ENCODE data around the gene SCLY. TPM values are rescaled to one million over a fixed set of nuclear protein-coding genes. Genes with fewer than 3 reads are reported as not detected.
"Not testable (repeated sequence)": the region's sequence is repeated elsewhere in the genome, so short reads cannot be mapped to it uniquely, and the experiment has no call there.

Gene SCLY
- total RNA-seq, 2 donors from 2014 or later, result 12.8 to 14.2 TPM

DNA sequence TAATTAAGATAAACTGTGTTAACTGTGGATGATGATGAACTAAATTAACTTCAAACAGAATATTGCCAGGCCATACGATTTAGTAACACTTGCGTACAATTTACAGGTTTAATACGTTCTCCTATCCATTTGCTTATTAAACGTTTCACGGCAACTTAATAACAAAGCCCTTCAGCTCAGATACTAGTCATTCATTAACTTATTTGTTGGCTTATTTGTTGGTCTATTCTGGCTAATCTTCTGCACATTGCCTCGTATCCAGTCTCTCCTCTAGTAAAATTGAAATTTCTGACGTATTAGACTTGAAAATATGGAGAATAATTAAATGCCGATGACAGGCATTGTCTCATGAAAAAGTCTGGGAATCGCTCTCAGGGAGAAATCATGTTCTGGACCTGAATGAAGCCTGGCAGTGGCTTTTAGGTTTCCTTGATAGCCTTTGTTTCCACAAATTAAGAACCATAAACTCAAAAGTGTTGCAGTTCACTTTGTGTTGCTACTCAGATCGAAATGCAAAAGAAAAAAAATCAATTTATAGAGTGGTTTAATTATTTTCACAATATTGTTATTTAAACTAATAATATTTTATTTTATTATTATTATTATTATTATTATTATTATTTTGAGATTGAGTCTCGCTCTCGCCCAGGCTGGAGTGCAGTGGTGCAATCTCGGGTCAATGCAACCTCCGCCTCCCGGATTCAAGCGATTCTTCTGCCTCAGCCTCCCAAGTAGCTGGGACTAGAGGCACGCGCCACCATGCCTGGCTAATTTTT lies 4.5 kb downstream of the SCLY start:
- no peak for DNase-seq
- intact Hi-C loops (cut with DNase I, micrococcal nuclease), result no loop called here
- no peak for ATAC-seq

DNA sequence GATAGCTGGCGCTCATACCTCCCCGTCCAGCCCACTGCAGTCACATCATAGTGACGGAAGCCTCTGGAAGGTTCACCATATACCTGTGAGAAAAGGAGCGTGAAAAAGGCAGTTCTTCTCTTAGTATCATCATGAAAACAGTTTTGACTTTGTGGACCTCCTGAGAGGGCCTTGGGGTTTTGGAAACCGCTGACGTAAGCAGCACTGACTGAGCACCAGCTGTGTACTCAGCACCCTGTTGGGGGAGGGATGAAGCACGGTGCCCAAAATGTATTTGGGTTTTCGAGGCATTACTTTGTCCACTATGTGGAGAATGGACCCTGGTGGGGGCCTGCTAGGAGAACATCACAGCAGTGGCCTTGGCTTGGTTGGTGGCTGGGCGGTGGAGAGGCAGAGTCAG lies 5.4 kb downstream of the SCLY start:
- intact Hi-C loops (cut with DNase I, micrococcal nuclease), result no loop called here
- DNase-seq (no peak), ATAC-seq (no peak)

DNA sequence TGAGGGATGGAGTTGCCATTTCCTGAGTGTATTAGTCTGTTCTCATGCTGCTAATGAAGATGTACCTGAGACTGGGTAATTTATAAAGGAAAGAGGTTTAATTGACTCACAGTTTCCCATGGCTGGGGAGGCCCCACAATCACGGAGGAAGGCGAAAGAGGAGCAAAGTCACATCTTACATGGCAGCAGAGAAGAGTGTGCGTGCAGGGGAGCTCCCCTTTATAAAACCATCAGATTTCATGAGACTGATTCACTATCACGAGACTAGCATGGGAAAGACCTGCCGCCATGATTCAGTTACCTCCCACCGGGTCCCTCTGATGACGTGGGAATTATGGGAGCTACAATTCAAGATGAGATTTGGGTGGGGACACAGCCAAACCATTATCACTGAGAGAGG lies 5.9 kb downstream of the SCLY start:
- ATAC-seq; intact Hi-C loops (cut with DNase I, micrococcal nuclease); DNase-seq: not testable (repeated sequence)

- intact Hi-C loops (cut with DNase I, micrococcal nuclease), result no loop called here
- DNase-seq, result no peak
- ATAC-seq, result no peak
Observed at GRCh38 chr2:238067939-238068338, 7.1 kb downstream of the SCLY start.

DNA sequence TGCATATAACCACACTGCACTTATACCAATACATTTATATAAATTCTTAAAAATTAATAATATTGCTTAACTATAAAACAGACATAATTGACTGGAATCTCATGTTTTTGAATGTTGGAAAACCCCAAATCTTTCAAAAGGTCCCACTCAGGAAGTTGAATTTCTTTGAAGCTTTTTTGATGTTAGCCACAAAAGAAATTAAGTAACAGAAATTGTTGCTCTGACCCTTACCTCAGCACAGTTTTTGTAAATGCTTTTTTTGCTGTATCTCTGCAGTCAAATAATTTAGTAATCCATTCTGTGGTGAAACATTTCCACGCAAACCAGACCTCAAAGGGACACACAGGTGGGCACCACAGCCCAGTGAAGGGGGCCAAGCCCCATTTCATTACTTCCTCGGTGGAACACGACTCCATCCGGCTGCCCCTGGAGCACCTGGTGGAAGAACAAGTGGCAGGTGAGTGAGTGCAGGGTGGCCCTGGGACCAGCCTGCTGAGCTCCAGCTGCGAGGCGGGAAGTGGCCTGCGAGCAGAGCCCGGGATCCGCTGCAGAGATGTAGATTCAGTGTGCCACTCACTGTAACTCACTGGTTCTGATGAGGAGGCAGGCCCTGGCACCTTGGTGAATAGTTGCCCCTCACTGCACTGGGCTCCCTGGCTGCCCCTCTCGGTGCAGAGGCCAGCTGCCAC lies 8.4 kb downstream of the SCLY start:
- no peak for ATAC-seq
- intact Hi-C loops (cut with DNase I, micrococcal nuclease), result no loop called here
- DNase-seq, result no peak

DNA sequence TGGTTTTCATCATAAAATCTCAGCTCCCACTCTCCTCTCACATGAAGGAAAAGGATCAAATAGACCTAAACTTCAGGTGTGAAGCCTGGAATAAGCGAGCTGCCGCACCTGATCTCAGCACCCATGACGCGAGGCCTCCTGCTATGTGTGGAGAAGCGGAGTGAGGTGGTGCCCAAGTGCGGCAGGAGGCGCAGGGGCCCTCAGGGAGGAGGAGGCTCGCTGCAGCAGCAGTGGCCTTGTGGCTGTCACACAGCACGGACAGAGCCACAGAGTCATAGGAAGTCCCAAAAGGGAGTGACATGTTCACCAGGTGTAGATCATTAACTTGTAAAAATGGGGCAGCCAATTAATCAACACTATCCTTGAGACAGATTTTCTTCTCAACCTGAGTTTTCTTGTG lies 9.1 kb downstream of the SCLY start:
- no peak for DNase-seq
- no peak for ATAC-seq
- intact Hi-C loops (cut with DNase I, micrococcal nuclease), result no loop called here

GRCh38 chr2:238075397-238075796 lies 14.6 kb downstream of the SCLY start:
- intact Hi-C loops (cut with DNase I, micrococcal nuclease), result no loop called here
- DNase-seq, result no peak
- ATAC-seq, result no peak

GRCh38 chr2:238077292-238077691 lies 16.5 kb downstream of the SCLY start:
- DNase-seq, result no peak
- ATAC-seq, result no peak
- intact Hi-C loops (cut with DNase I, micrococcal nuclease), result no loop called here

GRCh38 chr2:238079874-238080327 lies 19.1 kb downstream of the SCLY start:
- DNase-seq (no peak), ATAC-seq (no peak)
- intact Hi-C loops (cut with DNase I, micrococcal nuclease), result no loop called here

GRCh38 chr2:238080518-238080917 lies 19.7 kb downstream of the SCLY start:
- intact Hi-C loops (cut with DNase I, micrococcal nuclease), result no loop called here
- DNase-seq, result no peak

GRCh38 chr2:238081150-238081549 lies 20.3 kb downstream of the SCLY start:
- ATAC-seq (no peak), DNase-seq (no peak)
- intact Hi-C loops (cut with DNase I, micrococcal nuclease), result no loop called here

More at GRCh38 chr2:238080518-238080917, 19.7 kb downstream of the SCLY start:
- no peak for ATAC-seq

- intact Hi-C loops (cut with DNase I, micrococcal nuclease), result no loop called here
- DNase-seq (no peak), ATAC-seq (no peak)
Observed at GRCh38 chr2:238081561-238081960, 20.8 kb downstream of the SCLY start.

- intact Hi-C loops (cut with DNase I, micrococcal nuclease), result no loop called here
- no peak for DNase-seq
- ATAC-seq, result no peak
Observed at GRCh38 chr2:238082151-238082550, 21.4 kb downstream of the SCLY start.

DNA sequence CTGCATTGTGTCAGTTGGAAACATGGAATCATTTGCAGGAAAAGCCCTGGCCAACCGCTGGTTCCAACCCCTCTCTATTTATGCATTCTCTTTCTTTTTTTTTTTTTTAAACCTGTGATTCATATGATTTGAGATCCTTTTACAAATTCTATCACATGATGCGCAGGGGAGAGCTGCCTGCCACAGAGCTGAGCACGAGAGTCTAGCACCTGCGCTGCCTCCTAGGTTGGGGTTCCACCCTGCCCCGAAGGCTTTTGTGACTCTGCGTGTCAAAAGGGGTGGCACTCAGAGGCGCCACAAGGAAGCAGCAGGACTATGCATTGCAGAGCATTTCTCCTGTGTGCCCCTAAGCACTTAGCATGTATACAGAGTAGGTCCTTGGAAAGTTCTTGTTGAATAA lies 22.0 kb downstream of the SCLY start:
- DNase-seq, result no peak
- ATAC-seq, result no peak
- intact Hi-C loops (cut with DNase I, micrococcal nuclease), result no loop called here

DNA sequence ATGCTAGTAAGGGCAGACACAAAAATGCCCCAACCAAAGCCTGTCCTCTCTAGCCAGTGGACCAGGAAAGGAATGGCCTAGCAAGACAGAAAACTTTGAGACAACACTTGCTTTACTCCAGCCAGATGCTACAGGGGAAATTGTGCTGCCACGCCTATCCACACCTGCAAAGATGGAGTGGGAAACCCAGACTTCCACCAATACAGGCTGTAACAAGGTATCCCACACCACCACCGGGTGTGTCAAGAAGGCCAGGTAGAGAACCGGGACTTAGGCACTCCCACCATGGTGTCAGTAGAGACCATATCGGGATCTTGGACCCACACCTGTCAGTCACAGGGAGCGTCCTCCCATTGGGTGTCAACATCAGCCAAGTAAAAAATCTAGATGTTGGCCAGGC lies 23.1 kb downstream of the SCLY start:
- ATAC-seq (no peak), DNase-seq (no peak)
- intact Hi-C loops (cut with DNase I, micrococcal nuclease), result no loop called here

DNA sequence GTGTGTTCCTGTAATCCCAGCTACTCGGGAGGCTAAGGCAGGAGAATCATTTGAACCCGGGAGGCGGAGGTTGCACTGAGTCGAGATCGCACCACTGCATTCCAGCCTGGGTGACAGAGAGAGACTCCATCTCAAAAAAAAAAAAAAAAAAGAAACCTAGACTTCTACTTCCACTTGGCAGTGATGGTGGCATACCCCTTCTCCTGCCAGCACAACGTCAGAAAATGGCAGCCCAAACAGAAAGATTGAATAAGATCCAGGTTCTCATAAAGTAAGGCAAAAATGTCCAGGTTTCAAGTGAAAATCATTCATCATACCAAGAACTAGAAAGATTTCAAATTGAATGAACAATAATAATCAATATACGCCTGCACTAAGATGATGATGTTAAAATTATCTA lies 24.0 kb downstream of the SCLY start:
- DNase-seq (no peak), ATAC-seq (no peak)
- intact Hi-C loops (cut with DNase I, micrococcal nuclease), result no loop called here

DNA sequence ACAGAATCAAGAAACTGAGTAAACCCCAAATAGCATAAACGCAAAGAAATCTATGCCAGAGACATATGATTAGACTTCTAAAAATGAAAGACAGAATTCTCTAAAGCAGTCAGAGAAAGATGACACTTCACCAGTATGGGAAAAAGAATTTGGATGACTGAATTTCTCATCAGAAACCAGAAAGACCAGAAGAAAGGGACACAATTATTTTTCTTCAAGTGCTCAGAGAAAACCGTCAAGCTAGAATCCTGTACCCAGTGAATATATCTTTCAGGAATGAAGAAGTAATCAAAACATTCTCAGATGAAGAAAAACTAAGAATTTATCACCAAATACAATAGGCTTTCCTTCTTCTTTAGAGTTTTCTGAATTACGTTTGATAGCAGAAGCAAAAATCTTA lies 25.1 kb downstream of the SCLY start:
- no peak for ATAC-seq

DNA sequence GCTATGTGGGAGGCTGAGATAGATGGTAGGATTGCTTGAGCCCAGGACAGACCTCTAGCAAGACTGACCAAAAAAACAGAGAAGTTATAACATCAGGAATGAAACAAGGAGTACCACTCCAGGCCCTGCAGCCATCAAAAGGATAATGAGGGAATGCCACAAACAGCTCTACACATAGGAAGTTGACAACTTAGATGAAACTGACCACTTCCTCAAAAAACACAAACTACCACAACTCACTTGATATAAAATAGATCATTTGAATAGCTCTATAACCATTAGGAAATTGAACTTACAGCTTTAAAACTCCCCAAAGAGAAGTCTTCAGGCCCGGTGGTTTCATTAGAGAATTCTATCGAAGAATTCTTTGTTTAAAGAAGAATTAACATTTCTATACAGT lies 26.4 kb downstream of the SCLY start:
- intact Hi-C loops (cut with DNase I, micrococcal nuclease), result no loop called here
- DNase-seq, result no peak
- ATAC-seq, result no peak

More for the DNA sequence above, 25.1 kb downstream of the SCLY start:
- no peak for DNase-seq
- intact Hi-C loops (cut with DNase I, micrococcal nuclease), result no loop called here

GRCh38 chr2:238090887-238091286 lies 30.1 kb downstream of the SCLY start:
- intact Hi-C loops (cut with DNase I, micrococcal nuclease), result no loop called here
- no peak for ATAC-seq
- DNase-seq, result no peak

DNA sequence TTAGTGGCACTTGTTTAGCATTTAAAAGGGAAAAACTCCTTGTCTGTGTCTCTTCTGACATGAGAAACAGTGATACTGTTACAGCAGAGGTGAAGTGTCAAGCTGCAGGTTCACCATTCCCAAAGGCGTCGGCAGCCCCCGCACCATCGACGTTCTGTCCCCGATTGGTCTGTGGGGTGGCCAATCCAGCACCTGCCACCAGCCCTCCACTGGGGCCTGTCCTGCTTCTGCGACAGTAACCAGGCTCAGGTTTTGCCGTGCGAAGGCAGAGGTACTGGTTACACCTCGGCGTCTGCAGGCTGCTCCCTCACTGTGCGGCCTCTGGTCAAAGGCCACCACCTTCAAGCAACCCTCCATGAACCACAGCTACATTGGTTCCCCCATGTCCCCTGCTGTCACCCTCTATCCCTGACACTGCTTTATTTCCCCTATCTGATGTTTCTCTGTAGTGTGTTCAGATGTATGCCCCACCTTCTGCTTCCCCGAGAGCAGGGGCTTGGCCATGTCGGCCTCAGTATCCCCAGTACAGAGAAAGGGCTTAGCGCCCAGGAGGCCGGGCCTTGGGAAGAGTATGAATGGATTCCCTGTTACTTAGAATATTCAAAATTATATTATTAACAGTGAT lies 30.7 kb downstream of the SCLY start:
- no peak for DNase-seq
- no peak for ATAC-seq
- intact Hi-C loops (cut with DNase I, micrococcal nuclease), result no loop called here

All from left colon (tissue), 2 donors.